GM18511 (cell line): ENCODE measurements around the gene ZNF777.
"Not testable (repeated sequence)": the region's sequence is repeated elsewhere in the genome, so short reads cannot be mapped to it uniquely, and the experiment has no call there.

ENCODE experiments used
- ATAC-seq: cut with Tn5 transposase; IDR thresholded peaks from one replicate; pipeline ENCODE4 v1.9.1; 2021; ENCODE audit warnings: mild to moderate bottlenecking, moderate library complexity; ENCODE audit not compliant: unreplicated experiment

The ZNF777 gene

DNA sequence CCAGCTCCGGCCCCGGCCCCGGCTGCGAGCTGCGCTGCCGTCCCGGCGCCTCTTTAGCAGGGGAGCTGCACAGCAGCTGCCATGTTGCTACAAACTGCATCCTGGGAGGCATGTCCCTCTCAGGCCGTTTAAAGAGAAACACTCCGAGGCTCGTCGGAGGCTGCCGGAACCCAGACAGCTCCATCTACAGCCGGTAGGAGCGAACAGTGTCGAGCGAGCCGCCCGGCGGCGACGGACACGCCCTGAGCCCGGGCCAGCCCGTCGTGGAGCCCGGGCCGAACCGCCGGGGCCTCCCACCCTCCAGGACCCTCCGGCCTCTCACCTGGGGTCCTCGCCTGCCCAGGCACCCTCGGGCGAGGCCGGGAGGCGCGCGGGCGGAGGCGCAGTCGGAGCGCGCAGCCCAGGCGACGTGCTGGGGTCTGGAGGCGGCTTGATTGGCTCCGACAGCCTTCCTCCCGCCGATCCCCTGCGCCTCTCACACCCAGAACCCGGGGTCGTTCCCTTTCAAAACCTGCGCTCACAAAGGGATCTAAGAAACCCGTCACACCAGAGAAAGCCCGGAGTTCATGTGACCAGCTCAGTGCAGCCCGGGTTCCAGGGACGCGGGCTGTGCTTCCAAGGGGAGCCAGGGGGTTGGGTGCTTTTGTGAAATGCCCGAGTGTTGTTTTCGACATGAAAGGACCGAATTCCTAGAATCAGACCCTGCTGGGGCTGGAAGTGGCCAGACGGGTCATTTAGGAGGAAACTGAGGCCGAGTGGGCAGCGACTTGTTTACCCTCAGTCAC is at the start of gene ZNF777:
TSS of gene ZNF777 (minus strand) at position 570 of the 785 bp plus-strand sequence. CDS start 5,040 bp downstream, outside the sequence.
- ATAC-seq: peak; percentile 97

DNA sequence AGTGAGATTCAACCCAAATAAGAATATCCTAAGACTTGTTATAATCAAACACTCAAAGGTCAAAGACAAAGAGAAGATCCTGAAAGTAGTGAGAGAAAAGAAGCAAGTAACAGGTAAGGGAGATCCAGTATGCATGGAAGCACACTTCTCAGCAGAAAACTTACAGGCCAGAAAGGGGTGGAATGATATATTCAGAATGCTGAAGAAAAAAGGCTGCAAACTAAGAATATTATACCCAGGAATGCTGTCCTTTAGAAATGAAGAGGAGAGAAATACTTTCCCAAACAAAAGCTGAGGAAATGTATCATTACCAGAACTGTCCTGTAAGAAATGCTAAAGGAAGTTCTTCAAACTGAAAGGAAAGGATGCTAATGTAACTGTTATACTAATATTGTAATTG is 49.4 kb upstream of the ZNF777 start:
- ATAC-seq: no peak

DNA sequence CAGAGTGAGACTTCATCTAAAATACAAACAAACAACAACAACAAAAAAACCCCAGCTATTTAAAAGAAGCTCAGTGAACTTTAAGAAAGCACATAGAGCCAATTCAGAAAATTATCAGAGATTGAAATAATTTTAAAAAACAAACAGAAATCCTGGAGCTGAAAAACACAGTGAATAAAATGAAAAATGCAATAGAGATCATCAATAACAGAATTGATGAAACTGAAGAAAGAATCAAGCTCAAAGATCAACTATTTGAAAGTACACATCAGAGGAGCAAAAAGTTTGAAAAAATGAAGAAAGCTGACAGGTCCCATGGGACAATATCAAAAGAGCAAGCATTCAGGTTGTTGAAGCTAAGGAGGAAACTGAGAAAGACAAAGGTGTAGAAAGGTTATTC is 48.9 kb upstream of the ZNF777 start:
- ATAC-seq: no peak

DNA sequence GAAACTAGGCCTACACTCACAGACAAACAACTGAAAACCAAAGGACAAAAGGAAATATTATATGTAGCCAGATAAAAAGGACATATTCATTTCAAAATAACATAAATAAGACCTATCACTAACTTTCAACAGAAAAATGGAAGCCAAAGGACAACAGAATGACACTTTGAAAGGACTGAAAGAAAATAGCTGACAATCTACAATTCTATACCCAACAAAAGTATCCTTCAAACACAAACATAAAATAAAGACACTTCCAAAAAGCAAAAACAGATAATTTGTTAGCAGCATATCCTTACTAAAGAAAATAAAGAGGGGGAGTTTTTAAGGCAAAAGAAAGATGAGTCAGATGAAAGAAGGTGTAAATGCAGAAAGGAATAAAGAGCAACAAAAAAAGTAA is 44.7 kb upstream of the ZNF777 start:
- no peak for ATAC-seq

DNA sequence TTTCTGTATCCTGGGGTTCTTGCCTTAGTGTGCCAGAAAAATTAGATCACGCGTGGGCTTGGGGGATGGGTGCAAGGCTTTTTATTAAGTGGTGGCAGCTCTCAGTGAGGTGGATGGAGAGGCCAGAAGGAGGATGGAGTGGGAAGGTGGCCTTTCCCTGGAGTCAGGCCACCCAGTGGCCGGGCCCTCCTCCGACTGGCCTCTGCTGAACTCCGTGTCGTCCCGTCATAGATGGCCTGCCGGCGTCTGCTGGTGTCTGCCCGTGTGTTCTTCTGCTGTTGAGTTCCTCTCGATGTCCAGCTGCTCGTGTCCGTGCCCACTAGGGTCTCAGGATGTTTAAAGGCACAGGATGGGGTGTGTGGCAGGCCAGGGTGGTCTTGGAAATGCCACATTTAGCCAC is 40.8 kb upstream of the ZNF777 start:
- ATAC-seq: no peak

DNA sequence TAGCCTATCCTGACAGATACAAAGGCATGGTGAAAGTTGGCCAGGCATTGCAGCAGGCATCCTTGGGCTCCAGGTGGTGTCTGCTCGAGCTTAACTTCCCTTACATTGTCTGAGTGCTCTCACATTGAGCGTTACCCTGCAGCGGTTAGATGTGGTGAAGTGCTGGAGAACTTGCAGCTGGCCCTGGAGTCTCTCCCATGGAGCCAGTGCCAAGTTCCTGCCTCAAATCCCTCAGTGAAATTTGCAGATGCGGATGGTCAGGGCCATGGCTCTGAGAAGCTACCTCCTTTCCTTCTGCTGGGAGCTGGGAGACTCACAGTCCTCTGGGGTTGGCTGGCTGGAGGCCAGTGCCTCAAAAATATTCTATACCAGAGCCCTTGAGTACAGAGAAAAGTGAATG is 40.0 kb upstream of the ZNF777 start:
- ATAC-seq: no peak

DNA sequence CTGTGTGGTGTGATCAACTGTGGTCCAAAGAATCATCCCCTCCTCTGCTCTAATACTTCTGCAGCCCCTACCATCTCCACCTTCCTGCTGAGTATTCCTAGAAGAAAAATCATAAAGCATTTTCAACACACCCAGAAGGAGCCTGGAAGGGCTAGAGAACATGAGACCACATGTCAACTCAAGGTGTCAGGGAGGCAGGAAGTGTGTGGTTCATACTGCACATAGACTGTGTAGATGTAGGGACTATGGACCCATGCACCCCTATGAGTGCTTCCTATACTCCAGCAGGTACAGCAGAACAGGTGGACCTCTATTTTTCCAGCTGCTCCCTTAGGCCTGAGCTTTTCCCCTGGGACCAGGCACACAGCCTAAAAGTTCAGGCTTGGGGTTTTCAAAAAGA is 39.3 kb upstream of the ZNF777 start:
- no peak for ATAC-seq

DNA sequence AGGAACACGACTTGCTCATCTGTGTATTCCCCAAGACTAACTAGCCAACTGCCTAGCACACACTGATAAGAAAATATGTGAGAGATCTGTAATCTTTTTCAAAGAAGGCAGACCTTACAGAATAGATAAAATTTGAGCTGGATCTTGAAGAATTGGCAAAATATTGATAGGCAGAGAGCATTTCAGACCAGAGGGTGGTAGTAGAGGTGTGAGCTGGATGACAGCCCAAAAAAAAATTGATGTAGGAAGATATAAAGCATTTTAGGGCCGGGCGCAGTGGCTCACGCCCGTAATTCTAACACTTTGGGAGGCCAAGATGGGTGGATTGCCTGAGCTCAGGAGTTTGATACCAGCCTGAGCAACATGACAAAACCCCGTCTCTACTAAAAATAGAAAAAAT is 37.9 kb upstream of the ZNF777 start:
- ATAC-seq: no peak

DNA sequence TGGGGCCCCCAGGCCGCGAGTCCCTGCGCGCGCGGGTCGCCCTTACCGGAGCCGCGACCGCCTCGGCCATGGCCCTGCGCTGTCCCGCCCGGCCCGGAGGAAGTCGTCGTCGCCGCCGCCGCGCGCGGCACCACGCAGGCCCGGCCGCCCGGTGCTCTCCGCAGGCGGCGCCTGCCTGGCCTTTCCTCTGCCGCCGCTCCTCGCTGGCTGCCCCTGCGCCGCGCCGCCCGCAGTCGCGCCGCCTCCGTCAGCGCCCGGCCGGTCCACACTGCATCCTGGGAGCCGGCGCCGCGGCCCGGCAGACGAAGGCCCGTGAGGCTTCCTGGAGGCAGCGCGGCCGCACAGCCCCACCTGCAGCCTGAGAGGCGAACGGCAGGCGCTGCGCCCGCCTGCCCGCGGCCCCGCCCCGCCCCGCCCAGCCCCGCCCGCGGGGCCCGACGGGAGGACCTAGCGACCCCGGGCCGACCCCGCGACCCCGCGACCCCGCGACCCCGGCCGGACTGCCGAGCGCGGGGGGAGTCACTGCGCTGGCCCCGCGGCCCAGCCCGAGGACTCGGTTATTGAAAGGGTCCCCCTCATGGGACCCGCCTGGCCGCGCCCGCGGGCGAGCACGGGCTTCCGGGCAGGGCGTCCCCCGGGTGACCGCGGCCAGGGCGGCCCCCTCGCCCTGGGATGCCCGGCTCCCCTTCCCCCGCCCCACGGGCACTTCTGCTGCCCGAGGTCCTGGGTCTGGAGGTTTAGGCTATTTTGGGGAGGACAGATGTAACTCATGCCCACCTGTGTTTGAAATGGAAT is 36.8 kb upstream of the ZNF777 start, which contains the start of gene ZNF746:
TSS of gene ZNF746 (minus strand) at position 343 of the 795 bp plus-strand sequence. CDS start at position 70, 273 bp downstream.
- ATAC-seq: peak; percentile 95

DNA sequence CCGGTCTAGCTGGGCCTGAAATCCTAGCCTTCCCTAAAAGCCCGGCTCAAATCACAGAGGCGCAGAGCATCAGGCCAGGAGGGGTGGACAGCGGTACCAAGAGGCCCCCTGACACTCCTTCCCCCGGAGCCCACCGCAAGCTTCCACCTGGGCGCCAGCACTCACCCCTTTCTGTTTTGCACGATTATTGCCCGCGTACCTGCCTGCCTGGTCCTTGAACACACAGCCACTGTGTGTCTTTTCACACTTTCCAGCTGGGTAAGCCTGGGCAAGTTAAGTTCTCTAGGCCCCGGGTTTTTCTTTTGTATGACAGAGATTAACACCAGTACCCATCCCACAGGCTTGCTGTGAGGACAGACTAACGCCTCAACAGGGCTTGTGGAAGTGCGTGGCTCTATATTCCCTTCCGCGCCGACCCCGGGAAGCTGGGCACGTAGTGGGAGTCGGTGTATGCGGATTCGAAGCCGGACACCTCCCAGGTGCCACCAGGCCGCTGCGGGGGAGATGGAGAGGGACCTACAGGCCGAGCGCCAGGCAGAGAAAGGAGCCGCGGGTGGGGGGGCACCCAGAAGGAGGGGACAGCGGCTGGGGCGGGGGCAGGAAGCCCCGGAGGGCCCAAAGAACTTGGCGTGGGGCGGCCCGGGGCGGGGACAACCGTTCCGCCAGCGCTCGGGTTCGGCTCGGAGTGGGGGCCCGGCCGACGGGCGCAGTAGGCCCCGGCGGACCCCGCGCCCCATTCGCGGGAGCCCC is 36.0 kb upstream of the ZNF777 start:
- ATAC-seq: peak; percentile 43

DNA sequence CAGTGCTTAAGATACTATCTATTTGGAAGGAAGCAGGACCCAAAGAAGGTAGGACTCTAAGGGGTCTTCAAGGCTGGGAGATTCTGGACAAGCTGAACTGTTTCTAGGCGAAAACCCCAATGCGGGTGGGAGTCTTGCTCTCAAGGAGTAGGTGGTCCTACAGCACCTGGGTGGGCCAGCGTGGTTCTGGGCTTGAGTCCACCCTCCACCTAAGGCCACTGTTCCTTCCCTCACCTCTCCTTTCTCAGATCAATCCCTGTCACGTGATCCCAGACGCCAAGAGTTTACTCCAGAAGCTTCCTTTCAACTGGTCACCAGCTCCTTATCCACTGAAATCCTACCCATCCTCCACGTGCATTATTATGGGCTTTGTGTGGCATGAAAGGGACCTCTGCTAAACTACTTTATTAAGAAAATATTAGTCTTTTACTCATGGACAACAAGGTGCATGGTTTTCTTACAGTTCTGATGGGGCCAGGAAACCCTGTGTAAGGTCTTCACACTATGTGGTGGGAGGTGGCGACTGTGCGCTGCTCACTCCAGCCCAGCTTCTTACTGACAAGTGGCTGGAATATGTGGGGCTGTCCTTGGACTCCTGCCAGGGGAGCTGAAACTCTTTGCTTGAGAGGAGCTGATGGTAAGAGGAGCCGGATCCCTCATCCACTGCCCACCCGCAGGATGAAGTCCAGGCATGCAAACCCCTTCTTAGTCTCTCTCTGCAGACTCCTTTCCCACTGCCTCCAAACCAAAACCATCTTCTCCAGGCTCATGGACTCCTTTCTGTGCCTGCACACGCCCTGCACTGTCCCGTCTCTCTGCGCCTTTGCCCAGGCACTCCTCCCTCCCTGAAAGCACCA is 35.2 kb upstream of the ZNF777 start:
- ATAC-seq: no peak

DNA sequence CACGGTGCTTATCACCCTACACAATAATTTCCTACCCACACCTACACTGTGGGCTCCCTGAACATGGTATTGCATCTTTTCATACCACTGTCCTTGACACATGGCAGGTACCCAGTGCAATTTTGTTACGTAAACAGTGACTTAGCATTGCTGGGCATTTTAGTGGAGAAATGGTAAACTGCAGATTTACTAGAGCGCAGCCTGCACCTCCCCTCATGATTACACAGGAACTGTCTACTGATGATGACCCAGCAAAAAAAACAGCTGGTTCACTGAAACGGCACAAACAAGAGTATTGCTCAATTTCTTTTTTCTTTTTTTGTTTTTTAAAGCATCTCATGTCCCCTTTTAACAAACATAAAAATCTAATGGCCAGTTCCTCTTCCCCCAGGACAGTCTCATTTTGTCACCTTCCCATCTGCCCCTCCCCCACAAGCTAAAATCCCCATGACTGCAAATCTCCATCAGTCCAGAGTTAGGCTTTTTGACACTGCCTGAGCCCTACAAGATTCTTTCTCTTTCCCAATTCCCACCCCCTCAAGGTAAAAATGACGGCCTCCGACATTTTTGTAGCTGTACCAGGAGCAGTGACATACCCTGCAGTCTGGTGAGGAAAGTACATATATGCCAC is 34.0 kb upstream of the ZNF777 start:
- no peak for ATAC-seq

DNA sequence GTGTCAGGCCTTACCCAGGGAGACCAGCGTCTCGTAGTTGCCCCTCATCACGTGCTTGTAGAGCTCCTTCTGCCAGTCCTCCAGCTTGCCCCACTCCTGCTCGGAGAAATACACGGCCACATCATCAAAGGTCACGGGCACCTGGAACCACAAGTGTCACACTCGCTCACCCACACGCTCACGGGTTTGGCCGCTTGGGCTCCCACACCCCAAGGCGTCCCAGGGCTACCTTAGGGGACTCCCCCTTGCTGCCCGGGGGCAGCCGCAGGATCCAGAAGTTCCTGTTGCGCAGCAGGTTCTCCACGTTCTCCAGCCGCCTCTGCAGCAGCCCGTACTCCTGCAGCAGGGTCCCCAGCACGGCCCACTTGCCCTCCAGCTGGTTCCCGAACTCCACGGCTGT is 33.1 kb upstream of the ZNF777 start:
- not testable (repeated sequence) for ATAC-seq

DNA sequence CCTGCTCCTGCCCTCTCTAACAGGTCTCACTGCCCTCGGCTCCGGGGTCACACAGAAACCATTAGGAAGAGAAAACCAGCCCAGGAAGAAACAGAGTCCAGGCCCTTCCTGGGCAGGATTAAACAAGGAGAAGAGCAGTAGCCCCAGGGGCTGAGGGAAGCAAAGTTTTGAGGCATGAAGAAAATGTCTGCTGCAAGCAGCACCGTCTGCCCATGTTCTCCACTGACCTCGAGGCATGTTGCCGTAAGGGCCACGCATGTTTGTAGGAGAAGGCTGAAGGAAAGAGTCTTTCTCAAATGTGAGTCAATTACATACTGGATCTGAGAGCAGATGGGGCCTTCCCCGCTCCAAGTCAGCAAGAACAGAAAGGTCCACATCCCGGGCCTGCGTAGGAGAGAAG is 32.5 kb upstream of the ZNF777 start:
- ATAC-seq: no peak

DNA sequence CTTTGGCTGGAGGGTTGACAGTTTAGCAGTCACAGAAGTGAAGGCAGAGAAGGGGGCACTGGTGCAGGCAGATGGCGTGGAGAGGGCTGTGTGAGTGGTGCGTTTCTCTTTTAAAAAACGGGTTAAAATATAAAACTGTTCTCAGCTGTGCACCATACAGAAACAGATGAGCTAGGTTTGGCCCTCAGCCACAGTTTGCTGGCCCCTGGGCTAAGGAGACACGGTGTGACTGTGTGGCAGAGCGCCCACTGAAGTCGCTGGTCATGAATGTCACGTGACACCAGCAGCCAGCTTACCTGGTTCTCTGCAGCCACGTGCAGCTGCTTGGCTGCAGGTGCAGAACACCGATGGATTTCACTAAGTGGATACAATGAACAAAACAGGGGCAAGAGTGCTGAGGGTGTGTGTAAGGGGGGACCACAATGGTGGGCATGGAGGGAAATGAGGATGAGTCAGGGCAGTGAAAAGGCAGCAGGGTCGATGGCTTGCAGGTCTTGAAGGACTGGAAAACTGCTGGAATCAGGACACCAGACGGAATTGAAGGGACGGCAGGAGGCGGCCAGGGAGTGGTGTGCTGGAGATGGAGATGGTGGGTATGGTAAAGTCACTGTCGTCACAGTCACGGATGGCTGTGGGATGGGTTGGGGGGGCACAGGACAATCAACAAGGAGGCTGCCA is 29.4 kb upstream of the ZNF777 start:
- no peak for ATAC-seq

DNA sequence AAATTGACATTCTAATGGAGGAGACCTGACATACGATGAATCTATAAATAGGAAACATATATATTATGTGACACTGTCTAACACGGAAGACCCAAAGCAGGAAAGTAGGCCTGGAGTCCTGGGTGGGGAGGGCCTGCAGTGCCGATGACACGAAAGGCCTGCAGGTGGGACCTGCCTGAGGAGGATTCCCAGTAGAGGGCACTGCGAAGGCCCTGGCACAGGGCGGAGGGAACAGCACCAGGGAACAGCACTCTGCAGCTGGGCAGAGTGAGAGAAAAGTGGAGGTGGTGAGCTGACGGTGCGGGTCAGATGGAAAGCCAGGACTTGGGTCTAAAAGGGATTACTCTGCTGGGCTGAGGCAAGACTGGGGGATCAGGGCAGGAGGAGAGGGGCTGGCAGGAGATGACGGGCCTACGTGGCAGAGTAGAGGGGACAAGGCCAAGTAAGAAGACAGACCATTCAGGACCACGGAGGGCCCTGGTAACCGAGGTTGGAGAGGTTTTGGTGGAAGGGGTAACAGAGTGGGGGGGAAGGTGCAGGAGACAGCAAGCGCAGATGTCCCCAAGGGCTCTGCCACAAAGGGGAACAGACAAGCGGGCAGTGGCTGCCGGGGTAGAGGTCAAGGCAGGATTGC is 28.6 kb upstream of the ZNF777 start:
- ATAC-seq: no peak

DNA sequence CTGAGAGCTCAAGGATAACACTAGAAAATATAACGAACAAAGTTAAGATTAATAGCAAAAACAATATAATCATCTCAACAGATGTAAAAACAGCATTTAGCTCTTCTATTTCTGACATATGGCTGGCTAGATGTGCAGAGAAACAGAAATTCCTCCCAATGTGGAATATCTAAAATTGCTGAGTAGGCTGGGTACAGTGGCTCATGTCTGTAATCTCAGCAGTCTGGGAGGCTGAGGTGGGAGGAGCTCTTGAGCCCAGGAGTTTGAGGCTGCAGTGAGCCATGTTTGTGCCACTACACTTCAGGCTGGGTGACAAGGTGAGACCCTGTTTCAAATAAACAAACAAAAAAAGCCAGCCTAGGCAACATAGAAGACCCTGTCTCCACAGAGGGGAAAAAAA is 18.7 kb upstream of the ZNF777 start:
- ATAC-seq: no peak

DNA sequence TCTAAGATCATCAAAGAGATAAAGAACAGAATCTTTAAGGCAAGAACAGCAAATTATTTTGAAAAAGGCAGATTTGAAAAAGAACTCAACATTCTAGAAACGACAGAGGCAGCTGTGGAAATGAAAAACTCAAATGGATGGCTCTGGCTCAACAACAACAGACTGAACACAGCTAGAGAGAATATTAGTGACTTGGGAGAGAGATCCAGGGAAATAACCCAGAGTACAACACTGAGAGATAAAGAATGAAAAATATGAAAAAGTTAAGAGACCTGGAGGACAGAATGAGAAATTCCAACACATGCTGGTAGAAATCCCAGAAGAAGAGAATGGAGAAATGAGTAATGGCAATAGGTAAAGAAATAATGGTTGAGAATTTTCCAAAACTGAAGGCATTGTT is 17.9 kb upstream of the ZNF777 start:
- no peak for ATAC-seq
